Activated CD4-positive, alpha-beta memory T cell treated with anti-CD3 and anti-CD28 coated beads, Interleukin-2, amount 10 ng/mL, durations not matched to agents 7 days and 5 days (primary cell): ENCODE measurements around the gene COL5A1. TPM values are rescaled to one million over a fixed set of nuclear protein-coding genes. Genes with fewer than 3 reads are reported as not detected.

Experiments used
- CTCF ChIA-PET: fragments of 350-600 bp; sonication (Branson Sonifier 250); formaldehyde crosslinking; loops from one replicate; lab custom pipeline; 2021; ENCODE audit warnings: antibody characterized with exemption, inconsistent platforms; lab: Charles Lee
- POLR2A ChIA-PET: fragments of 350-600 bp; sonication (Branson Sonifier 250); formaldehyde crosslinking; loops from one replicate; lab custom pipeline; 2021; ENCODE audit warnings: antibody characterized with exemption; lab: Charles Lee
- DNase-seq: peaks from one replicate; pipeline ENCODE4 v3.0.0-alpha.2; 2020
- H3K27ac Mint-ChIP-seq: one replicate; pipeline ENCODE4 v1.8.0; 2021; ENCODE audit warnings: mild to moderate bottlenecking, mixed read lengths
- H3K27me3 Mint-ChIP-seq: one replicate; pipeline ENCODE4 v1.8.0; 2021; ENCODE audit warnings: mixed read lengths
- H3K36me3 Mint-ChIP-seq: one replicate; pipeline ENCODE4 v1.8.0; 2021; ENCODE audit warnings: low read depth, mixed read lengths
- H3K4me1 Mint-ChIP-seq: one replicate; pipeline ENCODE4 v1.8.0; 2021; ENCODE audit warnings: mixed read lengths
- H3K4me3 Mint-ChIP-seq: one replicate; pipeline ENCODE4 v1.8.0; 2021; ENCODE audit warnings: mild to moderate bottlenecking, mixed read lengths
- H3K9me3 Mint-ChIP-seq: one replicate; pipeline ENCODE4 v1.8.0; 2021; ENCODE audit warnings: mixed read lengths
- total RNA-seq, 2 experiments: library from RNA; stranded (reverse); gene quantifications; one replicate each; pipeline ENCODE4 v1.2.3, GENCODE V29; 2021

COL5A1 gene
- total RNA-seq, 2 experiments from 2014 or later, result 0.10 to 0.13 TPM

DNA sequence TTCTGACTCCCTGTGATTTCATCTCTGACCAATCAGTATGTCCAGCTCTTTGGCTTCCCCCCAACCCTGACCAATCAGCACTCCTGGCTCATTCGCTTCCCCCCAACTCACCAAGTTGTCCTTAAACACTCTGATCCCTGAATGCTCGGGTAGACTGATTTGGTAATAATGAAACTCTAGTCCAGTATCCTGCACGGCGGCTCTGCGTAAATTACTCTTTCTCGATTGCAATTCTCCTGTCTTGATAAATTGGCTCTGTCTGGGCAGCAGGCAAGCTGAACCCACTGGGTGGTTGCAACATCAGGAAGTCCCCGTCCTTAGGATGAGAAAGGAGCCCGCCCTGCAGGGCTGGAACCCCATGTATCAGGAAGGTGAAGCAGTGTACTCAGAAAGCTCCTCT is 249.4 kb downstream of the COL5A1 start:
- no peak overlapping the region for H3K4me3 Mint-ChIP-seq
- no peaks in the 10 kb centered on the region for H3K36me3 Mint-ChIP-seq
- H3K4me1 Mint-ChIP-seq, result no peaks in the 10 kb centered on the region
- no peak overlapping the region for H3K27ac Mint-ChIP-seq
- ChIA-PET CTCF (no interaction called here), POLR2A (no interaction called here)
- H3K9me3 Mint-ChIP-seq, result no peaks in the 10 kb centered on the region
- no peaks in the 10 kb centered on the region for H3K27me3 Mint-ChIP-seq
- DNase-seq, result peak; percentile 5

DNA sequence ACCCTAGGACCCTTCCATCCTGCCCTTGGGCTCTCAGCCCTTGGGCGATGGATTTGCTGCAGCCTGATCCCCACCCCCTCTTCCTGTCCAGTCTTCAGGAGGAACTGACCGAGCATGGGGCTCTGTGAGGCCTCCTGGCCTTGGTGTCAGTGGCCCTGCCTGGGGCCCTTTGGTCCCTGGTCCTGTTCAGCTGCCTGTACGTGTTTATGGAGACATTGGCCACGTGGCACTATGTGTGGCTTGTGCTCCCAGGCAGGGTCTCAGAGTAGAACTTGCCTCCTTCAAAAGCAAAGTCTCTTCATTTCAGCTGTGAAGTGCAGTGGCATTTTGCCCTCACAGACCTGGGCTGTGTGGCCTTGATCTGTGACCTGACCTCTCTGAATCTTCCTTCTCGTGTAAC is 250.1 kb downstream of the COL5A1 start:
- peak; percentile 5 for DNase-seq
- no peaks in the 10 kb centered on the region for H3K36me3 Mint-ChIP-seq
- H3K27me3 Mint-ChIP-seq, result no peaks in the 10 kb centered on the region
- H3K27ac Mint-ChIP-seq, result no peak overlapping the region
- no peak overlapping the region for H3K4me3 Mint-ChIP-seq
- ChIA-PET POLR2A (no interaction called here), CTCF (no interaction called here)
- no peaks in the 10 kb centered on the region for H3K9me3 Mint-ChIP-seq
- no peaks in the 10 kb centered on the region for H3K4me1 Mint-ChIP-seq

DNA sequence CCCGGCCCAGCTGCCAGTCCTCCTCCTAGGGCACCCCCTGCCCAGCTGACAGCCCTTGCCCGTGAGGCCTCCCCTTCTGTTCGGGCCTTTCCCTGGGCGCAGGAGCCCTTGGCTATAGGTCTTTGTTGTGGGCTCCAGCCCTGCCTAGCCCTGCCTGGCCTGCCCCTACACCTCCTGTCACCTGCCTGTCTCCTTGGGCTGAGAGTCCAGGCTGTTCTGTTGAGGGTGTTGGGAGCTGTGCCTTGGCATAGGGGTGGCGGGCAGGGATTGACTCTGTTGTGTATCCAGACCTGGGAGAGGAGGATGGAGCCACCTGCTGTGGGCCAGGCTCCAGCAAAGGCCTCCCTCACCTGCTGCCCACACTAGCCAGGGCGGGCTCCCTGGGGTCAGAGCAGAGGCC is 250.6 kb downstream of the COL5A1 start:
- ChIA-PET CTCF (no interaction called here), POLR2A (no interaction called here)
- Mint-ChIP-seq H3K36me3 (no peaks in the 10 kb centered on the region), H3K4me3 (no peak overlapping the region), H3K4me1 (no peaks in the 10 kb centered on the region), H3K27me3 (no peaks in the 10 kb centered on the region), H3K9me3 (no peaks in the 10 kb centered on the region), H3K27ac (no peak overlapping the region)
- DNase-seq, result peak; percentile 9

DNA sequence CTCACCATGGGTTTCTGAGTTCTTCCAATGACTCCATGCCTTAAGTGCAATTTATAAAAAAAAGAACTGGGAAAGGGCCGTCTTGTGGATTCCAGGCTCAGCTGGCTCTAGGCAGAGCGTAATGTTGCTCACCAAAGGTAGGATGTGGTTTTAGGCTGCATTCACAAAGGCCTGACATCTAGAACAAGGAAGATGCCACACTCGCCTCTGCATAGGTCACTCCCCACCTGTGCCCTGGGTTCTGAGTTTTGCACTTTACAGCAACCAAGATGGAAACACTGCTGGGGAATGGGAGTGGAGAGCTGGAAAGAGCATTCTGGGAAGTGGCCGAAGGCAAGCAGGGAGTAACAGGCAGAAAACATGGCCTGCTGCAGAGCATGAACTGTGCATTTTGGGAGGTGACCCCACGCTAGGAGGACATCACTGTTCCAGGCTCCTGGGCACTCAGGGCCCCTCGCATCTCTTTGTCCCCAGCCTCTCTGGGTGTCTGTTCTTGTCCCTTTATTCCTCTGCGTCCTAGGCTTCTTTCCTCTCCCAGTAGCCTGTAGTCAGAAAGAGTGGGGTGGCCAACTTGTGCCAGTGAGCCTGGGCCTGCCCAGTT is 251.3 kb downstream of the COL5A1 start:
- no peaks in the 10 kb centered on the region for H3K36me3 Mint-ChIP-seq

More for the DNA sequence above, 251.3 kb downstream of the COL5A1 start:
- Mint-ChIP-seq H3K4me1 (no peaks in the 10 kb centered on the region), H3K9me3 (no peaks in the 10 kb centered on the region), H3K4me3 (no peak overlapping the region), H3K27ac (no peak overlapping the region), H3K27me3 (no peaks in the 10 kb centered on the region)
- DNase-seq, result peak; percentile 4
- ChIA-PET POLR2A (no interaction called here), CTCF (no interaction called here)

Other genes with a start within 250 kb of the COL5A1 start
- not detected for gene FCN2, start 239.0 kb downstream of the COL5A1 start, total RNA-seq